Cardiac muscle cell (in vitro differentiated cells and primary cell): ENCODE results near the gene RTN3. TPM values are rescaled to one million over a fixed set of nuclear protein-coding genes. Genes with fewer than 3 reads are reported as not detected.
A peak's percentile ranks its signal among the peaks of the same experiment; 100 is the strongest.

Experiments used
- DNase-seq, 2 donors: peaks; one replicate each; pipeline versions ENCODE4 v3.0.0 to v3.0.0-alpha.2; 2010 to 2017; ENCODE audit warnings: low read depth in 1 of 2, low spot score in 1 of 2
- H3K27ac ChIP-seq: fragments of 200-600 bp; sonication (generic); 2 replicates; pipeline ENCODE4 v1.5.1; 2016
- H3K27me3 ChIP-seq: fragments of 200-600 bp; sonication (generic); 2 replicates; pipeline ENCODE4 v1.6.0; 2016; ENCODE audit warnings: control low read depth
- H3K36me3 ChIP-seq: fragments of 200-600 bp; sonication (generic); 2 replicates; pipeline ENCODE4 v1.5.1; 2016; ENCODE audit warnings: control low read depth
- H3K4me1 ChIP-seq: fragments of 200-600 bp; sonication (generic); 2 replicates; pipeline ENCODE4 v1.8.1; 2017; ENCODE audit warnings: low read depth, mild to moderate bottlenecking, mixed run types
- H3K4me3 ChIP-seq: fragments of 200-600 bp; sonication (generic); 2 replicates; pipeline ENCODE4 v1.5.1; 2016; ENCODE audit warnings: mild to moderate bottlenecking
- H3K9me3 ChIP-seq: fragments of 200-600 bp; sonication (generic); 2 replicates; pipeline ENCODE4 v1.5.1; 2017; ENCODE audit warnings: low read depth, mild to moderate bottlenecking, control low read depth
- polyA plus RNA-seq: library from polyadenylated mRNA; unstranded; fragments of >200 nt; fragmentation: Nextera tagmentation; extraction: Ambion mirVana; gene quantifications from 2 replicates; pipeline ENCODE4 v1.2.1, GENCODE V29; 2016
- total RNA-seq: library from RNA; depleted of rRNA; stranded (reverse); fragments of >200 nt; gene quantifications from 2 replicates; pipeline ENCODE4 v1.2.3, GENCODE V29; 2016
- TF ChIP-seq, protein P1 (sequence below): IDR thresholded peaks from 2 replicates; pipeline ENCODE4 v1.5.1; 2012; ENCODE audit warnings: low read depth, mild to moderate bottlenecking, low read length

RTN3 gene
- total and polyA plus RNA-seq, 2 experiments from 2014 or later = 99.7 to 116 TPM

DNA sequence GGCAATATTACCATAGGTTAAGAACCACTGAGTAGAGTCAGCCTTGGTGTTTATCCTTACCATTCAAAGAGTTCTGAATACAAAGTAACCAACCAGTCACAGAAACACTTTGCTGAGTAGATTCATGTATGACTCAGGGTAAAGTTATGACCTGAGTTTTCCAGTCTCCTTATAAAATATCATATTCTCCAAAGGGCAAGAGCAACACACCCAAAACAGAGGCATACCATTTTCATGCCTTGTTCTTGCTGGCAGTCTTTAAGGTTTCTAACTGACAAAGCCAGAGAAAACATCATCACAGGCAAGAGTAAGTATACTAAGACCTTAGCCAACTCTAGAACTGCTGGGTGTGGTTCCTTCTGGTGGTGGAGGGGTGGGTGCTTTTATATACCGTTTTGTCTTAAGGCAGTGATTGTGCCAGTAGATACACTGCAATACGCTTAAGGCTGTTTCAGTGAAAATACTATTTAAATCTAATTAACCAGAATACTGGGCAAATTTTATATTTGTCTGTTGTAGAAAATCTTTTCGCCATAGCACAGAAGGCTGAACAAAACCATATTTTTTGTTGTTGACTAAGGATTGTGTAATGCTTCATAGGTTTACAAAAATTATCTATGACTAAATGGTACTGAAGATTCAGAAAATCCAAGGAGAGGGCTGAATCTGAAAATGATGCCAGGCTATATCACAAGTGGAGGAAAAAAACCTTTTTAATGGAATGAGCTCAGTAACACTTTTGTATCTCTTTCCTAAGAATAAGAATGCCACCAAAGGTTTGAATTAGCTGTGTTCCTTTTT is 13.1 kb upstream of the RTN3 start:
- TF ChIP-seq, protein P1, sequence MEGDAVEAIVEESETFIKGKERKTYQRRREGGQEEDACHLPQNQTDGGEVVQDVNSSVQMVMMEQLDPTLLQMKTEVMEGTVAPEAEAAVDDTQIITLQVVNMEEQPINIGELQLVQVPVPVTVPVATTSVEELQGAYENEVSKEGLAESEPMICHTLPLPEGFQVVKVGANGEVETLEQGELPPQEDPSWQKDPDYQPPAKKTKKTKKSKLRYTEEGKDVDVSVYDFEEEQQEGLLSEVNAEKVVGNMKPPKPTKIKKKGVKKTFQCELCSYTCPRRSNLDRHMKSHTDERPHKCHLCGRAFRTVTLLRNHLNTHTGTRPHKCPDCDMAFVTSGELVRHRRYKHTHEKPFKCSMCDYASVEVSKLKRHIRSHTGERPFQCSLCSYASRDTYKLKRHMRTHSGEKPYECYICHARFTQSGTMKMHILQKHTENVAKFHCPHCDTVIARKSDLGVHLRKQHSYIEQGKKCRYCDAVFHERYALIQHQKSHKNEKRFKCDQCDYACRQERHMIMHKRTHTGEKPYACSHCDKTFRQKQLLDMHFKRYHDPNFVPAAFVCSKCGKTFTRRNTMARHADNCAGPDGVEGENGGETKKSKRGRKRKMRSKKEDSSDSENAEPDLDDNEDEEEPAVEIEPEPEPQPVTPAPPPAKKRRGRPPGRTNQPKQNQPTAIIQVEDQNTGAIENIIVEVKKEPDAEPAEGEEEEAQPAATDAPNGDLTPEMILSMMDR = no peak
- H3K27ac ChIP-seq = no peak overlapping the region
- no peak overlapping the region for H3K4me3 ChIP-seq
- H3K27me3 ChIP-seq = no peaks in the 10 kb centered on the region
- peaks cover 13% of the 10 kb centered on the region for H3K4me1 ChIP-seq
- peak in 1 of 2 donors; percentile 81 for DNase-seq
- no peaks in the 10 kb centered on the region for H3K9me3 ChIP-seq
- H3K36me3 ChIP-seq = no peaks in the 10 kb centered on the region

DNA sequence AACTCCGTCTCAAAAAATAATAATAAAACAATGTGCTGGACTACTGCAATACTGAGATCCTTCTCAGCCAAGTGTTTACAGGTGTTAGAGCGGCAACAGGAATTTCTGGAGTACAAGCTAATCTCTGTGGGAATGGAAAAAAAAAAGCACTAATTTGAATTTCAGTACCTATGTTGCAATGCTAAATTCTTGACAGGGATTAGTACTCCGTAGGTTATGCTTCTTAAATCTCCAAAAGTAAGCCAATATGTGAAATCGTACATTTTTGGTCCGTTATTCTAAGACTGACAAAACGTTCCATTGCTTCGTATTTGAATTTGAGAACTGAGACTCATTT is 11.2 kb upstream of the RTN3 start:
- Histone ChIP-seq H3K27me3 (no peaks in the 10 kb centered on the region), H3K4me3 (peak overlapping the region; percentile 58), H3K9me3 (no peaks in the 10 kb centered on the region), H3K4me1 (peaks cover 13% of the 10 kb centered on the region), H3K36me3 (no peaks in the 10 kb centered on the region), H3K27ac (no peak overlapping the region)
- DNase-seq = no peak
- TF ChIP-seq, protein P1 = no peak

DNA sequence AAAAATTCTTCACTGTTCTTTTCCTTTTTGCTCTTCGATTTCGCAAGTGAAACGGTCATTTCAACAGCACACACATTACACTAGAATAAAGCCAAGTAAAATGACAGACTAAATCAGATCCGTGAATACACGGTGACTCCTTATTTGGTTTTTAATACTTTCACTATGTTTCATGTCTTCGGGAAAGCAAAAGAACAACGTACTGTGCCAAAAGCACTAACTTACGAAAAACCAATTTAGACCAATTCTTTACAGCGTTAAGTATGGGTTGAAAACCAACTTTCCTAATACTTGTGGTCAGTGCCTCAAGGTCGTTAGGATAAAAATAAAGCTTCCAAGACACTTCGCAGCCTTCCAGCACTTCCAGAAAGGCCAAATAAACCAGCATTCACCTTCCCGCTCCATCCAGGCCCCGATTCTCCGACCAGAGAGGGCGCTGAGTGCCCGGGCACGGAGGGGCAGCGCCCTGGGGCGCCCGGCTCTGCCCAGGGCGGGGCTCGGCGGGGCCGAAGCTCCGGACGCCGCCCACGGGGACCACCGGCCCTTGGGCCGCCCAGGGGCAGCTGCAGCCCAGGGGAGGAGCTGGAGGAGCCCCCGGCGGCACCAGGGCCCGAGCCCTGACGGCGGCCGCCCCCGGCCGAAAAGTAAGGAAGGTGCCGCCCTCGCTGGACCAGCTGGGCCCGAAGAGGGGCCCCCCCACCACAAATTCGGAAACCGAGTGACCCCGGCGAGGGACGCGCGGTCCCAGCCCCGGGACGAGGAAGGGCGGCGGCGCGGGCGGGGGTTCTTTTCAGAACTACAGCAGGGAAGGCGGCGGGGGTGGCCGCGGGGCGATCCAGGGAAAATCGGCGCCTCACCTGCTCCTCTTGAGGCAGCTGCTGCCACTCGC is 10.6 kb upstream of the RTN3 start:
- H3K9me3 ChIP-seq = no peaks in the 10 kb centered on the region
- TF ChIP-seq, protein P1 = peak; percentile 36
- peak overlapping the region; percentile 58 for H3K4me3 ChIP-seq
- H3K36me3 ChIP-seq = no peaks in the 10 kb centered on the region
- peak overlapping the region; percentile 44 for H3K27ac ChIP-seq
- peaks cover 13% of the 10 kb centered on the region for H3K4me1 ChIP-seq
- peak; percentile 51 to 62 for DNase-seq
- H3K27me3 ChIP-seq = no peaks in the 10 kb centered on the region

DNA sequence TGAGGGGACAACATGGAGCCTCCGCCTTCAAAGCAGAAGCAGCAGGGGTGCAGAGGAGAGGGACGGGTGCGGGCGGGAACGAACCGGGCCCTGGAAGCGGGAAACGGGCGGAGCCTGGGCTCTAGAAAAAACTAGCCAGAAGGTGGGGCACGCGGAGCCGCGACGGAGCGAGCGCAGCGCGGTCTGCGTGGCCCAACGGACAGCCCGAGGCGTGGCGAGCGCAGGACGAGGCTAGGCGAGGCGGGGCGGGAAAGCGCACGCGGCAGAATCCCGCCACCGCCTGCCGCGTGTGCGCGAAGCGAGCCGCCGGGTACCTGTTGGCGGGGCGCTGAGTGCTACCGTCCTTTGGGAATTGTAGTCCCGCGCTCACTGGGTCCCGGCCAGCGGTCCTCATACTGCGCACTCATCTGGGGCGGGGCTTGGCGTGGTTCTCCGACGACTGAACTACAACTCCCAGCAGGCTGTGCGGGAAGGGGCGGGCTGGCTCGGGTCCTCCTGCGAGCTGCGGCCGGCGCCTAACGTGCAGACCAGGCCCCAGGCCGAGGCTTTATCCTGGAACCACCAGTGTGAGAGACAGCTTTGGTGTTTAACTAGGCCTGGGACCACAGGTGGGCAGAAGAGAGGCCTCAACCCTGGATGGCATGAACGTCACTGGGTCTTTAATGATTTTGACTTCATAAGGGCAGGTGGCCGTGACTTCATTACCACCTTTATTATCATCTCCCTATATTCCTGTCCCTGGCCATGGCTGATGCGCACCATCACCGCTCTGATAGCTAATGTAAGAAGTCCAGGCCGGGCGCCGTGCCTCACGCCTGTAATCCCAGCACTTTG is 9.8 kb upstream of the RTN3 start, which contains the start of gene ATL3:
Gene ATL3, minus strand, starts transcription at position 55 of the 834 bp plus-strand sequence. Its CDS starts 41 bp downstream, at position 14.
- TF ChIP-seq, protein P1 = peak; percentile 15
- Histone ChIP-seq H3K4me1 (peaks cover 9% of the 10 kb centered on the region), H3K9me3 (no peaks in the 10 kb centered on the region), H3K4me3 (peak within 1 kb of the TSS; percentile 58), H3K36me3 (no peaks in the 10 kb centered on the region), H3K27me3 (no peaks in the 10 kb centered on the region), H3K27ac (peak within 1 kb of the TSS; percentile 44)
- DNase-seq = peak; percentile 98

DNA sequence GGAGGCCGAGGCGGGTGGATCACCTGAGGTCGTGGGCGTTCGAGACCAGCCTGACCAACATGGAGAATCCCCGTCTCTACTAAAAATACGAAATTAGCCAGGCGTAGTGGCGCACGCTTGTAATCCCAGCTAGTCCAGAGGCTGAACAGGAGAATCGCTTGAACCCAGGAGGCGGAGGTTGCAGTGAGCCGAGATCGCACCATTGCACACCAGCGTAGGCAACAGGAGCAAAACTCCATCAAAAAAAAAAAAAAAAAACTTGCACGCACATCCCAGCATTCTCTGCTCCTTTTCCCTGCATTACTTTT is 9.2 kb upstream of the RTN3 start:
- Histone ChIP-seq H3K36me3 (no peaks in the 10 kb centered on the region), H3K4me3 (no peak overlapping the region), H3K27me3 (no peaks in the 10 kb centered on the region), H3K27ac (no peak overlapping the region), H3K4me1 (peaks cover 4% of the 10 kb centered on the region), H3K9me3 (no peaks in the 10 kb centered on the region)
- no peak for DNase-seq
- TF ChIP-seq, protein P1 = no peak
